ENCODE data around the gene CDH4.
A peak's percentile ranks its signal among the peaks of the same experiment; 100 is the strongest.

CDH4 gene

GRCh38 chr20:61551401-61551800, 299.3 kb downstream of the CDH4 start:
- no peak for DNase-seq

- no peak for DNase-seq
Observed at GRCh38 chr20:61554617-61555016, 302.6 kb downstream of the CDH4 start.

- no peak for DNase-seq
Observed at GRCh38 chr20:61555566-61555965, 303.5 kb downstream of the CDH4 start.

- no peak for DNase-seq
Observed at GRCh38 chr20:61556111-61556510, 304.1 kb downstream of the CDH4 start.

GRCh38 chr20:61556673-61557072, 304.6 kb downstream of the CDH4 start:
- no peak for DNase-seq

- DNase-seq, result no peak
Observed at GRCh38 chr20:61557621-61558020, 305.6 kb downstream of the CDH4 start.

- no peak for DNase-seq
Observed at GRCh38 chr20:61558726-61559125, 306.7 kb downstream of the CDH4 start.

- DNase-seq, result no peak
Observed at GRCh38 chr20:61559706-61560315, 307.8 kb downstream of the CDH4 start.

- peak in 2 of 56 donors; percentile 7 to 9 for DNase-seq
Observed at GRCh38 chr20:61560361-61560853, 308.3 kb downstream of the CDH4 start.

- DNase-seq, result no peak
Observed at GRCh38 chr20:61561111-61561830, 309.2 kb downstream of the CDH4 start.

GRCh38 chr20:61562491-61562890, 310.4 kb downstream of the CDH4 start:
- DNase-seq, result no peak

GRCh38 chr20:61562897-61563504, 310.9 kb downstream of the CDH4 start:
- DNase-seq, result peak in 1 of 56 donors; percentile 4

GRCh38 chr20:61564628-61565027, 312.6 kb downstream of the CDH4 start:
- no peak for DNase-seq

GRCh38 chr20:61565791-61566190, 313.7 kb downstream of the CDH4 start:
- no peak for DNase-seq

GRCh38 chr20:61566691-61567090, 314.6 kb downstream of the CDH4 start:
- no peak for DNase-seq

- DNase-seq, result no peak
Observed at GRCh38 chr20:61567204-61567603, 315.1 kb downstream of the CDH4 start.

- peak in 2 of 56 donors; percentile 9 to 19 for DNase-seq
Observed at GRCh38 chr20:61569825-61570224, 317.8 kb downstream of the CDH4 start.

- DNase-seq, result peak in 10 of 56 donors; percentile 2 to 30 (median 8)
Observed at GRCh38 chr20:61570646-61571195, 318.7 kb downstream of the CDH4 start.

GRCh38 chr20:61571221-61571620, 319.2 kb downstream of the CDH4 start:
- DNase-seq, result no peak

- DNase-seq, result no peak
Observed at GRCh38 chr20:61571916-61572711, 320.1 kb downstream of the CDH4 start.

- no peak for DNase-seq
Observed at GRCh38 chr20:61572789-61573188, 320.7 kb downstream of the CDH4 start.
